Measurements from ENCODE around the gene KIF15. TPM values are rescaled to one million over a fixed set of nuclear protein-coding genes. Genes with fewer than 3 reads are reported as not detected.

KIF15 gene
- total RNA-seq, 1 experiment from 2014 or later: 25.3 TPM

DNA sequence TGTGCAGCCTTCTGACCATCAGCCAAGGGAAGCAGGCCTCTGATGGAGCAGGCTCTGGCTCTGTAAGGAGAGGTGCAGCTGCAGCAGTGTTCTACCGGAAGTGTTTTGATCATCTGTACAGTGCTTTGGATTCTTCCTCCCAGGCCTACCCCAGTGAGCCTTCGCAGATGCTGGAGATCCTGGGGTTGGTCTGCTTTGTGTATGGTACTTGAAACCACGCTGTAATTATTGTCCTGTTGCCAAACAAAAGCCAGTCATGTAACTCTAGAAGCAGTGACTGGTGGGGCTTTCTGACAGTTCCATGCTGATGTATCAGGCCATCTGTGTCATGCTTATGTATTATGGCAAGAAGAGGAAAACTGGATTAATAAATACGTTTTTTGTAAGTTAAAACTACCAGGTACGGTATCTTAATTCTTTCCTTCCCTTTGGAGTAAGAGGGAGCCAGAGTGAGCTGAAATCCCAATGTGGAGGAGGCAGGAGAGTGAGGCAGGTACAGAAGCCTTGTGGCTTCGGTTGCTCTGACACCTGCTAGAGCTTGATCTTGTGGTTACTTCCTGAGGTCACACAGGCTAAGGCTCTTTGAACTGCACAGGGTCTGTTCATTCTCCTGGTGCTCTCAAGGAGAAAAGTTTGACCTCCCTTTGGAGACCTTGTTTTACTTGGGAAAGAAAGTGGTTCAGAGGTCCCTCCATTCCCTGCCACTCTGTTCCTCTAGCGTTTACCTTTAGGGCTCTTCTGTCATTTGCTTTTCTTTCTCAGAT, 103.9 kb downstream of the KIF15 start:
- TF ChIP-seq CTCF (IDR thresholded peaks at IDR 0.05; ENCODE audit: insufficient read depth in 1 of 2, low read depth in 1 of 2, low read length in 1 of 2, severe bottlenecking in 1 of 2, unreplicated experiment in 1 of 2): no peak
- H3K27ac Mint-ChIP-seq (ENCODE audit: unreplicated experiment): no peak overlapping the region
- no peaks in the 10 kb centered on the region for H3K4me1 Mint-ChIP-seq (ENCODE audit: low read depth, unreplicated experiment)
- DNase-seq: no peak
- H3K4me3 Mint-ChIP-seq (ENCODE audit: unreplicated experiment): no peak overlapping the region
- intact Hi-C loops (cut with micrococcal nuclease; ENCODE audit: unreplicated experiment): no loop called here
- Histone ChIP-seq H3K4me1 (no peaks in the 10 kb centered on the region), H3K36me3 (ENCODE audit: control insufficient read depth, insufficient read depth, low read length) (0 out of 2 replicates have a peak, but pooled peaks cover 2% of the 10 kb centered on the region), H3K27me3 (replicated peaks; ENCODE audit: control insufficient read depth, insufficient read depth, low read length) (no peaks in the 10 kb centered on the region), H3K9me3 (no peaks in the 10 kb centered on the region), H3K4me3 (ENCODE audit: low read depth, low read length) (no peak overlapping the region)
- H3K36me3 Mint-ChIP-seq (ENCODE audit: insufficient read depth, unreplicated experiment): peaks cover 16% of the 10 kb centered on the region
- H3K9me3 Mint-ChIP-seq (ENCODE audit: unreplicated experiment): no peaks in the 10 kb centered on the region
- CTCF ChIA-PET: no interaction called here
- no TSS peak for BruUV-seq (replicated peaks)
- no peaks in the 10 kb centered on the region for H3K27me3 Mint-ChIP-seq (ENCODE audit: insufficient read depth, unreplicated experiment)
- POLR2A ChIA-PET: no interaction called here

GRCh38 chr3:44867421-44868111, 106.0 kb downstream of the KIF15 start:
- H3K27me3 Mint-ChIP-seq (ENCODE audit: insufficient read depth, unreplicated experiment): no peaks in the 10 kb centered on the region
- H3K9me3 ChIP-seq: no peaks in the 10 kb centered on the region
- DNase-seq: no peak
- CTCF ChIA-PET: no interaction called here
- intact Hi-C loops (cut with micrococcal nuclease; ENCODE audit: unreplicated experiment): no loop called here
- no peak overlapping the region for H3K4me3 Mint-ChIP-seq (ENCODE audit: unreplicated experiment)
- H3K27me3 ChIP-seq (replicated peaks; ENCODE audit: control insufficient read depth, insufficient read depth, low read length): no peaks in the 10 kb centered on the region
- no peaks in the 10 kb centered on the region for H3K4me1 ChIP-seq
- POLR2A ChIA-PET: no interaction called here
- H3K4me3 ChIP-seq (ENCODE audit: low read depth, low read length): no peak overlapping the region
- no peak for TF ChIP-seq CTCF (IDR thresholded peaks at IDR 0.05; ENCODE audit: insufficient read depth in 1 of 2, low read depth in 1 of 2, low read length in 1 of 2, severe bottlenecking in 1 of 2, unreplicated experiment in 1 of 2)
- H3K4me1 Mint-ChIP-seq (ENCODE audit: low read depth, unreplicated experiment): no peaks in the 10 kb centered on the region
- no peak overlapping the region for H3K27ac Mint-ChIP-seq (ENCODE audit: unreplicated experiment)
- peaks cover under 1% of the 10 kb centered on the region for H3K36me3 Mint-ChIP-seq (ENCODE audit: insufficient read depth, unreplicated experiment)
- H3K36me3 ChIP-seq (ENCODE audit: control insufficient read depth, insufficient read depth, low read length): 0 out of 2 replicates have a peak, but pooled peaks cover 2% of the 10 kb centered on the region
- H3K9me3 Mint-ChIP-seq (ENCODE audit: unreplicated experiment): no peaks in the 10 kb centered on the region
- BruUV-seq (replicated peaks): no TSS peak

GRCh38 chr3:44870375-44871061, 108.9 kb downstream of the KIF15 start:
- CTCF ChIA-PET: no interaction called here
- no peak overlapping the region for H3K27ac Mint-ChIP-seq (ENCODE audit: unreplicated experiment)
- intact Hi-C loops (cut with micrococcal nuclease; ENCODE audit: unreplicated experiment): no loop called here
- TF ChIP-seq CTCF (IDR thresholded peaks at IDR 0.05; ENCODE audit: insufficient read depth in 1 of 2, low read depth in 1 of 2, low read length in 1 of 2, severe bottlenecking in 1 of 2, unreplicated experiment in 1 of 2): no peak
- POLR2A ChIA-PET: no interaction called here
- no peaks in the 10 kb centered on the region for H3K4me1 Mint-ChIP-seq (ENCODE audit: low read depth, unreplicated experiment)
- Histone ChIP-seq H3K4me1 (no peaks in the 10 kb centered on the region), H3K36me3 (ENCODE audit: control insufficient read depth, insufficient read depth, low read length) (no peaks in the 10 kb centered on the region), H3K27me3 (replicated peaks; ENCODE audit: control insufficient read depth, insufficient read depth, low read length) (no peaks in the 10 kb centered on the region), H3K4me3 (ENCODE audit: low read depth, low read length) (no peak overlapping the region), H3K9me3 (no peaks in the 10 kb centered on the region)
- DNase-seq: no peak
- H3K9me3 Mint-ChIP-seq (ENCODE audit: unreplicated experiment): no peaks in the 10 kb centered on the region
- H3K4me3 Mint-ChIP-seq (ENCODE audit: unreplicated experiment): no peak overlapping the region
- H3K27me3 Mint-ChIP-seq (ENCODE audit: insufficient read depth, unreplicated experiment): no peaks in the 10 kb centered on the region
- H3K36me3 Mint-ChIP-seq (ENCODE audit: insufficient read depth, unreplicated experiment): no peaks in the 10 kb centered on the region
- no TSS peak for BruUV-seq (replicated peaks)
